Measurements from ENCODE around the gene NLK. TPM values are rescaled to one million over a fixed set of nuclear protein-coding genes. Genes with fewer than 3 reads are reported as not detected.

Gene NLK
- total RNA-seq, 1 experiment from 2014 or later, result 14.6 TPM

DNA sequence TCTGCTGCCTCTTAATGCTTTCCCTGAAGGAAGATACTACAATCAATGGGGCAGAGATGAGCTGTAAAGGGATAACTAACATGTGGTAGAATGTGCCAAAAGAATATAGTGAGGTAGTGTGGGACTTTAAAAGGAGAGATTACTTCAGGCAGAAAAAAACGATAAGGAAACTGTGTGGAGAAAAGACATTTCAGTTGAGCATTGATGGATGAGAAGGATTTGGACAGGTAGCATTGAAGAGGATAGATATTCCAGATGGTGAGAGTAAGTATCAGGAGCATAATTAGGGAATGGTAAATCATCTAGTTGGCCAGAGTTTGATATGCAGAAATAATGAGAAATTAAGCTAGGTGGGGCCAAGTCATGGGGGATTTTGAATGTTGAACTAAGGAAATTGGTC is 97.3 kb downstream of the NLK start:
- no peak for DNase-seq (ENCODE audit: unreplicated experiment)
- Mint-ChIP-seq H3K4me3 (ENCODE audit: unreplicated experiment) (no peak overlapping the region), H3K9me3 (ENCODE audit: unreplicated experiment) (no peaks in the 10 kb centered on the region), H3K36me3 (ENCODE audit: insufficient read depth, unreplicated experiment) (peaks cover 28% of the 10 kb centered on the region), H3K4me1 (ENCODE audit: insufficient read depth, unreplicated experiment) (no peaks in the 10 kb centered on the region), H3K27me3 (ENCODE audit: insufficient read depth, unreplicated experiment) (no peaks in the 10 kb centered on the region), H3K27ac (ENCODE audit: low read depth, unreplicated experiment) (peak overlapping the region; percentile 24)
- TF ChIP-seq, protein P1, sequence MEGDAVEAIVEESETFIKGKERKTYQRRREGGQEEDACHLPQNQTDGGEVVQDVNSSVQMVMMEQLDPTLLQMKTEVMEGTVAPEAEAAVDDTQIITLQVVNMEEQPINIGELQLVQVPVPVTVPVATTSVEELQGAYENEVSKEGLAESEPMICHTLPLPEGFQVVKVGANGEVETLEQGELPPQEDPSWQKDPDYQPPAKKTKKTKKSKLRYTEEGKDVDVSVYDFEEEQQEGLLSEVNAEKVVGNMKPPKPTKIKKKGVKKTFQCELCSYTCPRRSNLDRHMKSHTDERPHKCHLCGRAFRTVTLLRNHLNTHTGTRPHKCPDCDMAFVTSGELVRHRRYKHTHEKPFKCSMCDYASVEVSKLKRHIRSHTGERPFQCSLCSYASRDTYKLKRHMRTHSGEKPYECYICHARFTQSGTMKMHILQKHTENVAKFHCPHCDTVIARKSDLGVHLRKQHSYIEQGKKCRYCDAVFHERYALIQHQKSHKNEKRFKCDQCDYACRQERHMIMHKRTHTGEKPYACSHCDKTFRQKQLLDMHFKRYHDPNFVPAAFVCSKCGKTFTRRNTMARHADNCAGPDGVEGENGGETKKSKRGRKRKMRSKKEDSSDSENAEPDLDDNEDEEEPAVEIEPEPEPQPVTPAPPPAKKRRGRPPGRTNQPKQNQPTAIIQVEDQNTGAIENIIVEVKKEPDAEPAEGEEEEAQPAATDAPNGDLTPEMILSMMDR (IDR thresholded peaks at IDR 0.05; ENCODE audit: unreplicated experiment), result no peak
- CTCF ChIA-PET, result no interaction called here
- intact Hi-C loops (cut with micrococcal nuclease), result no loop called here
- BruUV-seq (replicated peaks), result no TSS peak
- POLR2A ChIA-PET, result no interaction called here

DNA sequence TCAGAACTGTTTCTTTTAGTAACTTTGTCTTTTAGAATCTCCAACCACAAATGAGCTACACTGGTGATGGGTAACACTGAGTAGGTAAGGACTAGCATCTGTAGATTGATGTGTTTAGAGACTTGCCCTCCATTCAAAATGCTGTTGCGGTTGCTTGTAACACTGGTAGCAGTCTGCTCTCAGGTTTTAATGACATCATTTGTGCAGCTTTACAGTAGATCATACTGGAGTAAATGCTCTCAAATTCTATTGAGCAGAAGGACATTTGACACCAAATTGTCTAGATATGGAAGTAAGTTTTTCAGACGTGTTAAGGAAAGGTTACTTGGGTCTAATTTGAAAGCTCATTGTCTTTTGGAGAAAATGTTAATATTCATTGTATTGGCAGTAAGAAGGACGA is 98.8 kb downstream of the NLK start:
- Mint-ChIP-seq H3K27ac (ENCODE audit: low read depth, unreplicated experiment) (no peak overlapping the region), H3K4me3 (ENCODE audit: unreplicated experiment) (no peak overlapping the region)
- CTCF ChIA-PET, result interaction anchor here (0.7 kb wide), 1 partner anchor 13 kb away, joined by 3 read pairs; no protein-coding TSS in a partner anchor

DNA sequence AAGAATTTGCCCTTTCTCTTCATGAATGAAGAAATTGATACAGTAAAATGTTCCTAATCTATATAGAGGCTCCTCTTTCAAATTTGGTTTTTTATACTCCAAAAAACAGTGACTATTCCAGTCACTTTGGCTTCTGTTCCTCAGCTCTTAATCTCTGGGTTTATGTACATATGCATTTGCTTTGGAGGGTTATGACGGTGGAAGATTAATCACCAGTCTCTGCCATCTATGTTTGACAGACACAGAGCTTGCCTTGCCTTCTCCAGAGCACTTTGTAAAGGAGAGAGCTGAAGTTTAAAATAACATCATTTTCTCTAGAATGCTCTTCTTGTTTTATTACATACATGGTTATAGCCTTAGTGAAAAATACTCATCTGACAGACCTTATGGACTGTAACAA is 99.3 kb downstream of the NLK start:
- TF ChIP-seq, protein P1 (IDR thresholded peaks at IDR 0.05; ENCODE audit: unreplicated experiment), result no peak
- ChIA-PET CTCF (interaction anchor here (0.7 kb wide), 1 partner anchor 13 kb away, joined by 3 read pairs; no protein-coding TSS in a partner anchor), POLR2A (no interaction called here)
- Mint-ChIP-seq H3K27ac (ENCODE audit: low read depth, unreplicated experiment) (no peak overlapping the region), H3K27me3 (ENCODE audit: insufficient read depth, unreplicated experiment) (no peaks in the 10 kb centered on the region), H3K4me3 (ENCODE audit: unreplicated experiment) (no peak overlapping the region), H3K36me3 (ENCODE audit: insufficient read depth, unreplicated experiment) (peaks cover 23% of the 10 kb centered on the region), H3K9me3 (ENCODE audit: unreplicated experiment) (no peaks in the 10 kb centered on the region), H3K4me1 (ENCODE audit: insufficient read depth, unreplicated experiment) (peaks cover 4% of the 10 kb centered on the region)
- no TSS peak for BruUV-seq (replicated peaks)
- DNase-seq (ENCODE audit: unreplicated experiment), result no peak
- intact Hi-C loops (cut with micrococcal nuclease), result no loop called here

More for the DNA sequence above, 98.8 kb downstream of the NLK start:
- Mint-ChIP-seq H3K4me1 (ENCODE audit: insufficient read depth, unreplicated experiment) (peaks cover 4% of the 10 kb centered on the region), H3K36me3 (ENCODE audit: insufficient read depth, unreplicated experiment) (peaks cover 28% of the 10 kb centered on the region), H3K27me3 (ENCODE audit: insufficient read depth, unreplicated experiment) (no peaks in the 10 kb centered on the region), H3K9me3 (ENCODE audit: unreplicated experiment) (no peaks in the 10 kb centered on the region)
- BruUV-seq (replicated peaks), result no TSS peak
- TF ChIP-seq, protein P1 (IDR thresholded peaks at IDR 0.05; ENCODE audit: unreplicated experiment), result no peak
- no peak for DNase-seq (ENCODE audit: unreplicated experiment)
- POLR2A ChIA-PET, result interaction anchor here (0.6 kb wide), 1 partner anchor 11 kb away, joined by 3 read pairs; no protein-coding TSS in a partner anchor
- intact Hi-C loops (cut with micrococcal nuclease), result no loop called here

DNA sequence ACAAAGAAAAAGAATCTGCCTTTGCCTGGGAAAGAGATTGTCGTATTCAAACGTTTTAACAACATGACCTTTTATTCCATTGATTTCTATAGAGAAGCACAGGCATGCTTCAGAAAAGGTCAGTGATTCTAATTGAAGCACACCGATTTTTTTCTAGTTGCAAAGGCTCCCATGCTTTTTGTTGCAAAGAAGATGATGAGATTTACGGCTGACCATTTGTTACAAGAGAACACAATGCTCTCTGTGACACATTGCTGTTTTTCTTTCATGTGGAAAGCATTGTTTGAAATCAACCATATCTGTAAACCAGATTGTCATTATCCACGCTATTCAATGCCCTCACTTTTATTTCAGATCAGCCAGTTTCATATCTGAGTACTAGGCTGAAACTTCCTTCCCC is 99.8 kb downstream of the NLK start:
- Mint-ChIP-seq H3K4me1 (ENCODE audit: insufficient read depth, unreplicated experiment) (peaks cover 4% of the 10 kb centered on the region), H3K27ac (ENCODE audit: low read depth, unreplicated experiment) (no peak overlapping the region), H3K36me3 (ENCODE audit: insufficient read depth, unreplicated experiment) (peaks cover 23% of the 10 kb centered on the region), H3K9me3 (ENCODE audit: unreplicated experiment) (no peaks in the 10 kb centered on the region), H3K4me3 (ENCODE audit: unreplicated experiment) (no peak overlapping the region), H3K27me3 (ENCODE audit: insufficient read depth, unreplicated experiment) (no peaks in the 10 kb centered on the region)
- TF ChIP-seq, protein P1 (IDR thresholded peaks at IDR 0.05; ENCODE audit: unreplicated experiment), result no peak
- intact Hi-C loops (cut with micrococcal nuclease), result no loop called here
- POLR2A ChIA-PET, result no interaction called here
- no peak for DNase-seq (ENCODE audit: unreplicated experiment)
- BruUV-seq (replicated peaks), result no TSS peak
- CTCF ChIA-PET, result no interaction called here

Data from MCF 10A (cell line).